GM18909 (cell line): ENCODE measurements around the gene DAP.

Experiments
- ATAC-seq: cut with Tn5 transposase; IDR thresholded peaks from one replicate; pipeline ENCODE4 v1.9.1; 2021; ENCODE audit warnings: mild to moderate bottlenecking; ENCODE audit not compliant: unreplicated experiment, poor library complexity

Gene DAP

DNA sequence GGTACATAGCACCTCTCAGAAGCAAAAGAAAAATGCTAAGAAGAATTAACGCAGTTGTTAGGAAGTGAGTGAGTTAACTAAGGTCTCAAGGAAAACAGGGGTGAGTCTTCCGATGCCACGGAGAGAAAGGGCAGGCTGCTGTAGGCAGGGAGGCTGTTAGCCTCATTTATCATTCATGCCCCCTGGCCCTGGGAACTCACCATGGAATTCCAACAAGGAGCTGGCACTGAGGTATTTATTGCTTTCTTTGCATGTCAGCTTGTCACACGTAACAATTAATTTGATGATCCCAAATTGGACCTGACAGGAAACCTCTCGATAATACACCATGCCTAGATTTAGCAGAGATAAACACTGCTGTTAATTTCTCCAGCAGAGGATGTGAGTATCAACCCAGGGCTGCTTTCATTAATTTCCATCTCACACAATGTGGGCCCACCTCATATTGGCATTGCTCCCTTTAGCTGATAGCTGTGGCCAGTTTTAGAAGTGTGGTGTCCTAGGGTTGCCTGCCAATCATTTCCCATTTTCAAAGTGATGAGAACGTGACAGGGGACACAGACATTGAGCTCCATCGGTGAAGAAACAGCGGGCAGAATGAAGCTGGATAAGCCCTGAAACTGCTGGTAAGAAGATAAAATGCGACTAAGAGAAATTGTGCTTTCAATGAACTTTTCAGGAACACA lies 45.3 kb downstream of the DAP start:
- ATAC-seq: no peak

GRCh38 chr5:10712574-10713366 lies 48.3 kb downstream of the DAP start:
- ATAC-seq: no peak

GRCh38 chr5:10711562-10711961 lies 49.5 kb downstream of the DAP start:
- no peak for ATAC-seq

GRCh38 chr5:10710513-10711128 lies 50.4 kb downstream of the DAP start:
- no peak for ATAC-seq

- ATAC-seq: no peak
These were observed 51.1 kb downstream of the DAP start for GRCh38 chr5:10709933-10710332.

GRCh38 chr5:10709409-10709808 lies 51.6 kb downstream of the DAP start:
- no peak for ATAC-seq

DNA sequence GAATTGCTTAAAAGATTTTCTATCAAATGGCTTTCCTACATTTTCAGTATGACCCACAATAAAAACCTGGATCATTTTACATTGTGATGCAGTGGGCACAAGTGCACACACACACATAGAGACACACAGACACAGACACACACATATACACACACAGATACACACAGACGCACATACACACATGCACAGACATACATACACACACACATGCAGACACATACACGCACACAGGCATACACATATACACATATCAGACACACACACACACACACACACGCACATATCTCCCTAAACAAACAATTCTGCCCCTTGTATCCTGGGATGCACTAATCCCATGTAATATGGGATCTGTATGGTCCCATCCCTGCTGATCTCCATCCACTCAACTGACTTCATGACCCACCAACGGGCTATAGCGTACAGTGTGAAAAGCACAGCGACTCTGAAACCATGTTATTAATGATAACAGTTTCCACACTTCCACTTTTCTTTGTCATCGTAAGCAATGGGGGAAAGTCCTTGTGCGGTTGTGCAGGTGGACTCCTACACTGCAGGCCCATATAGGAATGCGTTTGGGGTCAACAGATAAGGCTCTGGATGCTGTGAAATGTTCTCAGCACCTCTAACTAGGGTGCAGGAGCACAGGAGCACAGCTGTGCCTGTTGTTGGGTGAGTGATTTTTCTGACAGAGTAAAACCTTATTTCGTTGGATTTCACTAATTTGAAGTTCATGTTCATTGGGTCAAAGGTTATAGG lies 52.7 kb downstream of the DAP start:
- ATAC-seq: no peak

- ATAC-seq: no peak
These were observed 53.6 kb downstream of the DAP start for GRCh38 chr5:10707198-10708142.

DNA sequence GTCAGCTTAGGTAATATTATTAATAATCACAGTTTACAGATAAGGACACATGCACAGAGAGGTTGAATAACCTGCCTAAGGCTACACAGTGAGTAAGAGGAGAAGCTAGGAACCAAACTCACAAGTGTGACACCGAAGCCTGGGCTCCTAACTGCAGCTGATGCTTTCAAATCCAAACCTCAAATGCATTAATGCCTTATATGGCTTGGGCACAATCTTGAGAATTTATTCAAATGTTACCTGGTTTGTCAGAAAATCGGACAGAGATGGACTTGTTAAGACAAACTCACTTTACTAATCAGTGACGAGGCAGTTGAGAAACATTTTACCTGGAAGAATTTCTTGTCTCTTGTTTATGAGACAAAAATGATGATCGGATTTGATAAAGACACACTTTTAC lies 54.7 kb downstream of the DAP start:
- ATAC-seq: no peak

DNA sequence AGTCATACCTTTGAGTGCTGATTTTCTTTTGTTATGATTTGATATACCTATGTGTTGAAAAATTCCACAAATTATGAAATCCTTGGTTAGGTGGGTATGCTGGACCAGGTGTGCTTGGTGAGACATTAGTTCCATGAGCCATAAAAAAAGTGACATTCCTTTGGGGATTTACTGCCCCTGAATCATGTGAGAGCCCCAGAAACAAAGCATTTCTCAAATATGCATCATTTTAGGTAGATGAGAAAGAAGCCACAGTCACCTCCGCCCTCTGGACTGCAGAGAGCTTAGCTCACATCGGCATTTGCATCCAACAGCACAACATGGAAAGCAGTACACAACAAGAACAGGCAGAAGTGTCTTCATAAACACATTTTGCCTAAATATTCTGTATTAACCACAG lies 55.3 kb downstream of the DAP start:
- no peak for ATAC-seq

DNA sequence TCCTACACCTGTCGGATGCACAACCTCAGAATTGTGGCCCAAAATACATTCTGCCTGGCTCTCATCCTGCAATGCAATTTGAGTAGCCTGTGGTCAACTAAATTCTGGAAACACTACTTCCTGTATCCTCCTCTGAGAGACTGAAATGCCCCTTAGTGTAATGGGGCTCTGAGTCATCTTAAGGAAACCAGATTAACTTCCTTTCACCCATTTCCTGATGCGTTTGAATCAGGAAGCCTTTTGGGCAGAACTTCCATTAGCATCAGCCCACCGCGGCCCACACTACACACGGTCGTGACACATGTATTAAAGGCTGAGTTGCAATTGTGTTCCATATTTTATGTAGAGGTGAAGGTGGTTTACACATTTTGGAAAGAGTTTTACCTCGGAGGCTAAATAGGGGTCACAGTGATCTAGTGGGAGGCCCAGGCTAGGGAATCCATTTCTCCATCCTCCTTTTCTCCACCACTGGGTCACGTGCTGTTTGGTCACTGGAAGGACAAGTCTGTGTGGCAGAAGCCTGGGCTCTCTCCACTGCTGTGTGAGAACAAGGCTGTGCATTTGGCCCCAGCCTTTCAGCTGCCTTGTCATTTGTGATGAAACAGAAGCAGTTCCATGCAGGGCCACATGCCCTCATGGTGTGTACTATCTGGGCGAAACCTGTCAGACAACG lies 55.9 kb downstream of the DAP start:
- ATAC-seq: peak; percentile 40

- ATAC-seq: no peak
These were observed 57.4 kb downstream of the DAP start for GRCh38 chr5:10703676-10704075.

DNA sequence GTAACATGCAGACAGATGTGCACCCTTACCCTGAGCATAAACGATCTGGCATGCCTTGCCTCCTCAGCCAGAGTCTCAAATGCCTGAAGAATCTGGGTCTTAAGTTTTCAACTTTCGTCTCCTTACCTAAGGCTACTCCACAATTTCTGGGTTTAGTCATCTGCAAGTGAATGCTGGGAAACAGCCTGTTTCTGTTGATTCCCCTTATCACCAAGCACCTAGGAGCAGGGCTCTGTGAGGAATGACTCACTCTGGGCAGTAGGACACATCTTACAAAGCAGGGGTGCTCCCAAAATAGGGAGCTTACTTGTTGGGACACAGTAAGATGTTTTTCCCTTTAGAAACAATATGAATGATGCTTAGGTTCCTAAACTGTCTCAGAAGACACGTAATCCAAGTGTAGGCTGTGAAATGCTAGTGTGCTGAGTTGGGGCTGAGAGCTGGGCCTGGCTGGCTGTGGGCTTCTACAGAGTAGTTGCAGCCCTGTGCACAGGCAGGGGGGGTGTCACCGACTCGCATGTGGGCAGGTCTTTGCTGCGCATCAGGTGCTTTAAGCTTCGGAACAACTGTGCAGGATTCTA lies 58.0 kb downstream of the DAP start:
- ATAC-seq: no peak

GRCh38 chr5:10702040-10702629 lies 58.9 kb downstream of the DAP start:
- ATAC-seq: no peak

- ATAC-seq: no peak
These were observed 59.4 kb downstream of the DAP start for GRCh38 chr5:10701567-10702039.

- no peak for ATAC-seq
These were observed 60.5 kb downstream of the DAP start for GRCh38 chr5:10700516-10700915.

GRCh38 chr5:10699987-10700386 lies 61.0 kb downstream of the DAP start:
- peak; percentile 66 for ATAC-seq

DNA sequence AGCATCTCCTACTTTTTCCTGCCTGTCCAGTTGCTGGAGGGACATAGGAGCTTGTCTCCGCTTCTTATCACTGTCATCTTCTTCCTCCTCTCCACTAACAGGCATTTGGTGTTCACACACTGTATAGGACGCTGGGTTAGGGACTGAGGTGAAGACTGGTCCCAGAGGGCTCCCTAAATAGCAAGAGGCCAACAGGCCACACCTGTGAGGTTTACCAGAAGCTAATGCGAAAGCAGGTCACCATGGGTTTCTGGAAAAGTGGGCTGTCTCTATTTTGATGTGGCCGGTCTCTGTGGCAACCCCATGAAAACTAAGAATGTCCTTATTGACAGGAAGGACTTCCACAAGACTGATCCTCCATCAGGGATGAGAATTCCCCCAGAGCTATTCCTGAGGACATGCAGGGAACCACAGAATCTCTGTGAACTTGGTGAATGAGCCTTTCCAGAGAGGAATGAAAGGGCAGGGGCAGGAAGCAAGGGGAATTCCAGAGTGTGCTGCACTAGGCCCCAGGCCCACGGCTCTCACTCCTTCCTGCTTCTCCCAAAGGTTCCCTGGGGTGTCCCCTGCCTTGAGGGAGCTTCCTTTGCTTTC lies 61.7 kb downstream of the DAP start:
- peak; percentile 56 for ATAC-seq
